CD14-positive monocyte (primary cell): ENCODE data around the gene VAT1L. TPM values are rescaled to one million over a fixed set of nuclear protein-coding genes. Genes with fewer than 3 reads are reported as not detected.

Experiments
- DNase-seq, 3 donors: peaks; one replicate each; pipeline ENCODE4 v3.0.0-alpha.2; 2011 to 2022
- H2AFZ ChIP-seq: 2 replicates; pipeline ENCODE4 v1.6.0; 2012; ENCODE audit warnings: mild to moderate bottlenecking, low read depth, low read length, inconsistent platforms; ENCODE audit not compliant: insufficient read depth, poor library complexity, severe bottlenecking
- H3K27ac ChIP-seq, 2 donors: 1 replicate in 1 of 2; 2 replicates in 1 of 2; pipeline ENCODE4 v1.5.1; 2012 to 2013; ENCODE audit warnings: low read length in 2 of 2, control low read depth in 1 of 2, inconsistent platforms in 1 of 2, low read depth in 1 of 2, mild to moderate bottlenecking in 1 of 2
- H3K27me3 ChIP-seq, 2 donors: one replicate each; pipeline versions ENCODE4 v1.6.0 to v1.6.1; 2011 to 2013; ENCODE audit warnings: low read length in 2 of 2; ENCODE audit not compliant: control insufficient read depth in 2 of 2, insufficient read depth in 2 of 2
- H3K36me3 ChIP-seq, 2 donors: replicated peaks in 1 of 2; 1 replicate in 1 of 2; 2 replicates in 1 of 2; pipeline versions ENCODE4 v1.5.1 to v1.6.1; 2012 to 2013; ENCODE audit warnings: low read length in 2 of 2, control low read depth in 1 of 2, inconsistent platforms in 1 of 2, mild to moderate bottlenecking in 1 of 2; ENCODE audit not compliant: insufficient read depth in 2 of 2, control insufficient read depth in 1 of 2
- H3K4me1 ChIP-seq, 2 donors: 1 replicate in 1 of 2; 2 replicates in 1 of 2; pipeline versions ENCODE4 v1.5.1 to v1.6.1; 2012 to 2013; ENCODE audit warnings: low read length in 2 of 2, control low read depth in 1 of 2, inconsistent platforms in 1 of 2, mild to moderate bottlenecking in 1 of 2, moderate library complexity in 1 of 2; ENCODE audit not compliant: insufficient read depth in 2 of 2, control insufficient read depth in 1 of 2
- H3K4me2 ChIP-seq: replicated peaks from 2 replicates; pipeline ENCODE3; 2012; ENCODE audit warnings: low read length, moderate library complexity, mild to moderate bottlenecking; ENCODE audit not compliant: poor library complexity, severe bottlenecking; ENCODE audit errors: extremely low read depth
- H3K4me3 ChIP-seq, 3 experiments: fragments of 200-600 bp in 1 of 3; sonication (generic) in 1 of 3; replicated peaks in 1 of 3; 1 replicate in 2 of 3; 2 replicates in 1 of 3; pipeline ENCODE4 v1.5.1; 2011 to 2013; ENCODE audit warnings: low read length in 3 of 3, mild to moderate bottlenecking in 3 of 3, control low read depth in 2 of 3, low read depth in 2 of 3, inconsistent platforms in 1 of 3, moderate library complexity in 1 of 3
- H3K79me2 ChIP-seq: 2 replicates; pipeline ENCODE4 v1.6.0; 2012; ENCODE audit warnings: mild to moderate bottlenecking, control low read depth, inconsistent platforms, low read length, moderate library complexity; ENCODE audit not compliant: insufficient read depth
- H3K9ac ChIP-seq: 2 replicates; pipeline ENCODE4 v1.6.0; 2017; ENCODE audit warnings: low read length, mild to moderate bottlenecking; ENCODE audit not compliant: insufficient read depth, poor library complexity, severe bottlenecking
- H3K9me3 ChIP-seq, 2 donors: replicated peaks in 1 of 2; 1 replicate in 1 of 2; 2 replicates in 1 of 2; pipeline versions ENCODE4 v1.5.1 to v1.6.1; 2012 to 2013; ENCODE audit warnings: low read length in 2 of 2, control low read depth in 1 of 2; ENCODE audit not compliant: control insufficient read depth in 1 of 2, insufficient read depth in 1 of 2
- H4K20me1 ChIP-seq: 2 replicates; pipeline ENCODE4 v1.6.0; 2012; ENCODE audit warnings: mild to moderate bottlenecking, low read length, control low read depth, moderate library complexity; ENCODE audit not compliant: insufficient read depth
- H3K27ac Mint-ChIP-seq, 7 donors: one replicate each; pipeline ENCODE4 v1.8.0; 2020; ENCODE audit warnings: mild to moderate bottlenecking in 7 of 7, mixed read lengths in 7 of 7, moderate library complexity in 6 of 7, inconsistent platforms in 2 of 7
- H3K27me3 Mint-ChIP-seq, 3 donors: one replicate each; pipeline ENCODE4 v1.8.0; 2021 to 2022; ENCODE audit warnings: low read depth in 3 of 3, mild to moderate bottlenecking in 3 of 3, mixed read lengths in 3 of 3, moderate library complexity in 3 of 3, inconsistent platforms in 1 of 3
- H3K36me3 Mint-ChIP-seq, 2 donors: one replicate each; pipeline ENCODE4 v1.8.0; 2020; ENCODE audit warnings: mixed read lengths in 2 of 2, inconsistent platforms in 1 of 2, mild to moderate bottlenecking in 1 of 2
- H3K4me1 Mint-ChIP-seq: one replicate; pipeline ENCODE4 v1.8.0; 2020; ENCODE audit warnings: mild to moderate bottlenecking, mixed read lengths
- H3K4me3 Mint-ChIP-seq, 2 donors: one replicate each; pipeline ENCODE4 v1.8.0; 2020; ENCODE audit warnings: mild to moderate bottlenecking in 2 of 2, mixed read lengths in 2 of 2, moderate library complexity in 1 of 2
- H3K9me3 Mint-ChIP-seq, 7 donors: one replicate each; pipeline ENCODE4 v1.8.0; 2020 to 2022; ENCODE audit warnings: mixed read lengths in 7 of 7, mild to moderate bottlenecking in 6 of 7, moderate library complexity in 6 of 7, inconsistent platforms in 2 of 7
- WGBS: methylation state at CpG from one replicate; pipeline ENCODE4 v1.1.5; 2013; ENCODE audit warnings: missing lambda C conversion rate; ENCODE audit not compliant: insufficient coverage; 5-methylcytosine and 5-hydroxymethylcytosine counted together
- intact Hi-C, 2 donors: fragments of 100-400 bp; cut with micrococcal nuclease; formaldehyde crosslinking; loops; one replicate each; pipeline versions ENCODE4 v1.15.0 to v1.15.1; 2023
- polyA plus RNA-seq, 3 donors: library from polyadenylated mRNA; depleted of rRNA in 1 of 3; unstranded in 2 of 3; stranded (reverse) in 1 of 3; fragments of 300-500 nt in 2 of 3; fragments of >200 nt in 1 of 3; fragmentation: Illumina TruSeq in 2 of 3; gene quantifications; 1 replicate in 2 of 3; 2 replicates in 1 of 3; pipeline ENCODE4 v1.2.3, GENCODE V29; 2012 to 2021
- TF ChIP-seq, protein P1 (sequence below): fragments of 200-600 bp; IDR thresholded peaks from one replicate; pipeline ENCODE4 v1.8.0; 2022; ENCODE audit warnings: antibody characterized with exemption, mild to moderate bottlenecking

The VAT1L gene
- polyA plus RNA-seq, 3 donors, result not detected

DNA sequence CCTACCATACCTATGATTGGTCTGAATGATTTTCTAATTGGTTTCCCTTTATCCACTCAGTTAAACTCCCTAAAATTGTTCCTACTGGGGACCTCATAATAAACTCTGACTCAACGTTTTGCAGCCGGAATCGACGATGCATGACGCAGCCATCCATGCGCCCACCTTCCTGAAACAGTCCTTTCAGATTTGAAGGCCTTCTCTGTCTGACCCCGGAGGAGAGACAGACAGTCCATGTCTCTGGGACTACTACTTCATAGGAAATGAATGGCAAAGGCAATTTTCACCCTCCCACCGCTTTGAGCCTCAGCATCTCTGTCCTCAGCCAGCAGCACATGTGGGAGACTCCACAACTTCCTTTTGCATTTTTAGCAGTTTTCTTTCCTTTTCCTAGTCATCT, 13.5 kb downstream of the VAT1L start:
- Mint-ChIP-seq H3K27me3 (peaks cover 7 to 13% (median 7%) of the 10 kb centered on the region in 3 donors), H3K9me3 (peaks cover 0 to 6% (median 1%) of the 10 kb centered on the region in 7 donors), H3K4me3 (no peak overlapping the region), H3K36me3 (no peaks in the 10 kb centered on the region), H3K27ac (no peak overlapping the region), H3K4me1 (no peaks in the 10 kb centered on the region)
- Histone ChIP-seq H3K36me3 (no peaks in the 10 kb centered on the region), H3K27ac (no peak overlapping the region), H3K9ac (no peak overlapping the region), H2AFZ (no peak overlapping the region), H4K20me1 (no peaks in the 10 kb centered on the region), H3K27me3 (no peaks in the 10 kb centered on the region), H3K4me2 (no peak overlapping the region), H3K79me2 (no peaks in the 10 kb centered on the region), H3K4me3 (no peak overlapping the region), H3K4me1 (no peaks in the 10 kb centered on the region), H3K9me3 (no peaks in the 10 kb centered on the region)
- intact Hi-C loops, result no loop called here
- TF ChIP-seq, protein P1, sequence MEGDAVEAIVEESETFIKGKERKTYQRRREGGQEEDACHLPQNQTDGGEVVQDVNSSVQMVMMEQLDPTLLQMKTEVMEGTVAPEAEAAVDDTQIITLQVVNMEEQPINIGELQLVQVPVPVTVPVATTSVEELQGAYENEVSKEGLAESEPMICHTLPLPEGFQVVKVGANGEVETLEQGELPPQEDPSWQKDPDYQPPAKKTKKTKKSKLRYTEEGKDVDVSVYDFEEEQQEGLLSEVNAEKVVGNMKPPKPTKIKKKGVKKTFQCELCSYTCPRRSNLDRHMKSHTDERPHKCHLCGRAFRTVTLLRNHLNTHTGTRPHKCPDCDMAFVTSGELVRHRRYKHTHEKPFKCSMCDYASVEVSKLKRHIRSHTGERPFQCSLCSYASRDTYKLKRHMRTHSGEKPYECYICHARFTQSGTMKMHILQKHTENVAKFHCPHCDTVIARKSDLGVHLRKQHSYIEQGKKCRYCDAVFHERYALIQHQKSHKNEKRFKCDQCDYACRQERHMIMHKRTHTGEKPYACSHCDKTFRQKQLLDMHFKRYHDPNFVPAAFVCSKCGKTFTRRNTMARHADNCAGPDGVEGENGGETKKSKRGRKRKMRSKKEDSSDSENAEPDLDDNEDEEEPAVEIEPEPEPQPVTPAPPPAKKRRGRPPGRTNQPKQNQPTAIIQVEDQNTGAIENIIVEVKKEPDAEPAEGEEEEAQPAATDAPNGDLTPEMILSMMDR, result no peak
- DNase-seq, result no peak
- WGBS, result 95% methylated on average over 8 of the region's 8 CpGs

DNA sequence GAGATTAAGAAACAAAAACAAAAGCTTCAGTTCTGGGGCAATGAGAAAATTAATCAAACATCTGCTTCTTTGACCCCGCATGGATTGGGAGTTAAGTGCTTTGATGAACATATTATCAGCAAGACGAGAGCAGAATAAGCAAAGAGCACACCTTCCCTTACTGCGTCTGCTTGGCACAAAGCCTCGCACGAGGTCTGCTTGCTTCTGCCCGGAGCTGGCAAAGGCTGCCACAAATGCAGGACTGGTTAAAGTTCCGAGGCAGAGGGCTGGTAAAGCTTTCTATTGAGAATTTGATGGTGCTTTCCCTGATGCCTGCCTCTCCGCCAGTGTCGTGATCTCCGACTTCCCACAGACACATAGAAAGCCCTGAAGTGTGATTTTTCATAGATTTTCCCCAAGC, 17.0 kb downstream of the VAT1L start:
- 82% methylated on average over 5 of the region's 10 CpGs for WGBS
- Mint-ChIP-seq H3K27ac (no peak overlapping the region), H3K36me3 (no peaks in the 10 kb centered on the region), H3K4me3 (no peak overlapping the region), H3K4me1 (no peaks in the 10 kb centered on the region), H3K9me3 (peaks cover 0 to 16% (median 4%) of the 10 kb centered on the region in 7 donors), H3K27me3 (peaks cover 0 to 4% (median 4%) of the 10 kb centered on the region in 3 donors)
- H3K27ac ChIP-seq, result no peak overlapping the region
- intact Hi-C loops, result no loop called here
- no peak overlapping the region for H3K4me3 ChIP-seq
- DNase-seq, result no peak
- H4K20me1 ChIP-seq, result no peaks in the 10 kb centered on the region
- H2AFZ ChIP-seq, result no peak overlapping the region
- H3K9ac ChIP-seq, result no peak overlapping the region
- no peaks in the 10 kb centered on the region for H3K27me3 ChIP-seq
- TF ChIP-seq, protein P1, result no peak
- no peaks in the 10 kb centered on the region for H3K36me3 ChIP-seq
- no peaks in the 10 kb centered on the region for H3K9me3 ChIP-seq
- no peak overlapping the region for H3K4me2 ChIP-seq
- H3K4me1 ChIP-seq, result no peaks in the 10 kb centered on the region
- no peaks in the 10 kb centered on the region for H3K79me2 ChIP-seq
